Measurements from ENCODE around the gene PIBF1. TPM values are rescaled to one million over a fixed set of nuclear protein-coding genes. Genes with fewer than 3 reads are reported as not detected.
A peak's percentile ranks its signal among the peaks of the same experiment; 100 is the strongest.

The PIBF1 gene
- total RNA-seq, 6 experiments from 2014 or later = 11.9 to 18.3 (median 14.5) TPM

- TF ChIP-seq CTCF (IDR thresholded peaks at IDR 0.05) = no peak
- H3K9me3 Mint-ChIP-seq = no peaks in the 10 kb centered on the region
- H3K27me3 Mint-ChIP-seq (ENCODE audit: insufficient read depth) = no peaks in the 10 kb centered on the region
- peaks cover 15% of the 10 kb centered on the region for H3K4me1 Mint-ChIP-seq (ENCODE audit: low read depth)
- H3K36me3 Mint-ChIP-seq (ENCODE audit: low read depth) = peaks cover 14% of the 10 kb centered on the region
- peak overlapping the region; percentile 26; the same call in 1 of the 2 replicates for H3K27ac Mint-ChIP-seq
- H3K4me3 Mint-ChIP-seq = no peak overlapping the region
- no peak for DNase-seq
These were observed 177.7 kb downstream of the PIBF1 start for GRCh38 chr13:72959643-72960042.

- H3K27ac Mint-ChIP-seq = no peak overlapping the region
- no peaks in the 10 kb centered on the region for H3K9me3 Mint-ChIP-seq
- no peak for DNase-seq
- peaks cover 14% of the 10 kb centered on the region for H3K36me3 Mint-ChIP-seq (ENCODE audit: low read depth)
- H3K4me3 Mint-ChIP-seq = no peak overlapping the region
- H3K27me3 Mint-ChIP-seq (ENCODE audit: insufficient read depth) = no peaks in the 10 kb centered on the region
- H3K4me1 Mint-ChIP-seq (ENCODE audit: low read depth) = peaks cover 15% of the 10 kb centered on the region
- TF ChIP-seq CTCF (IDR thresholded peaks at IDR 0.05) = no peak
These were observed 178.2 kb downstream of the PIBF1 start for GRCh38 chr13:72960114-72960513.

GRCh38 chr13:72960541-72960940, 178.6 kb downstream of the PIBF1 start:
- Mint-ChIP-seq H3K36me3 (ENCODE audit: low read depth) (peaks cover 14% of the 10 kb centered on the region), H3K27me3 (ENCODE audit: insufficient read depth) (no peaks in the 10 kb centered on the region), H3K9me3 (no peaks in the 10 kb centered on the region), H3K4me1 (ENCODE audit: low read depth) (peaks cover 13% of the 10 kb centered on the region), H3K27ac (no peak overlapping the region), H3K4me3 (no peak overlapping the region)
- no peak for DNase-seq
- no peak for TF ChIP-seq CTCF (IDR thresholded peaks at IDR 0.05)

- DNase-seq = no peak
- no peak overlapping the region for H3K27ac Mint-ChIP-seq
- H3K27me3 Mint-ChIP-seq (ENCODE audit: insufficient read depth) = no peaks in the 10 kb centered on the region
- no peaks in the 10 kb centered on the region for H3K9me3 Mint-ChIP-seq
- peaks cover 7% of the 10 kb centered on the region for H3K4me1 Mint-ChIP-seq (ENCODE audit: low read depth)
- no peaks in the 10 kb centered on the region for H3K36me3 Mint-ChIP-seq (ENCODE audit: low read depth)
- no peak for TF ChIP-seq CTCF (IDR thresholded peaks at IDR 0.05)
- H3K4me3 Mint-ChIP-seq = no peak overlapping the region
These were observed 181.8 kb downstream of the PIBF1 start for GRCh38 chr13:72963762-72964161.

- H3K4me1 Mint-ChIP-seq (ENCODE audit: low read depth) = peaks cover 22% of the 10 kb centered on the region
- no peak for DNase-seq
- no peaks in the 10 kb centered on the region; the same call in 1 of the 2 replicates for H3K27me3 Mint-ChIP-seq (ENCODE audit: insufficient read depth)
- H3K4me3 Mint-ChIP-seq = no peak overlapping the region
- no peak overlapping the region for H3K27ac Mint-ChIP-seq
- no peak for TF ChIP-seq CTCF (IDR thresholded peaks at IDR 0.05)
- H3K36me3 Mint-ChIP-seq (ENCODE audit: low read depth) = peaks cover 9% of the 10 kb centered on the region
- no peaks in the 10 kb centered on the region for H3K9me3 Mint-ChIP-seq
These were observed 188.5 kb downstream of the PIBF1 start for GRCh38 chr13:72970301-72970880.

Data from HFFc6 (cell line).